BLaER1 (cell line): Measurements from ENCODE around the gene HPCAL4.

Source experiments
- H3K27ac ChIP-seq: shearing (Covaris generic); formaldehyde crosslinking; 2 replicates; pipeline ENCODE4 v1.8.1; 2022
- H3K27me3 ChIP-seq: shearing (Covaris generic); formaldehyde crosslinking; 2 replicates; pipeline ENCODE4 v1.8.1; 2022
- H3K36me3 ChIP-seq: shearing (Covaris generic); formaldehyde crosslinking; 2 replicates; pipeline ENCODE4 v1.8.1; 2022
- H3K4me1 ChIP-seq: shearing (Covaris generic); formaldehyde crosslinking; 2 replicates; pipeline ENCODE4 v1.8.1; 2022
- H3K4me2 ChIP-seq: shearing (Covaris generic); formaldehyde crosslinking; 2 replicates; pipeline ENCODE4 v1.8.1; 2022
- H3K4me3 ChIP-seq: shearing (Covaris generic); formaldehyde crosslinking; 2 replicates; pipeline ENCODE4 v1.8.1; 2022
- H3K9ac ChIP-seq: shearing (Covaris generic); formaldehyde crosslinking; 2 replicates; pipeline ENCODE4 v1.8.1; 2022
- H3K9me3 ChIP-seq: shearing (Covaris generic); formaldehyde crosslinking; 2 replicates; pipeline ENCODE4 v1.8.1; 2022
- H4K20me1 ChIP-seq: shearing (Covaris generic); formaldehyde crosslinking; 2 replicates; pipeline ENCODE4 v1.8.1; 2022
- Cebpa-rat ChIP-seq: shearing (Covaris generic); IDR thresholded peaks from 2 replicates; pipeline ENCODE4 v1.8.1; 2022

Gene HPCAL4

DNA sequence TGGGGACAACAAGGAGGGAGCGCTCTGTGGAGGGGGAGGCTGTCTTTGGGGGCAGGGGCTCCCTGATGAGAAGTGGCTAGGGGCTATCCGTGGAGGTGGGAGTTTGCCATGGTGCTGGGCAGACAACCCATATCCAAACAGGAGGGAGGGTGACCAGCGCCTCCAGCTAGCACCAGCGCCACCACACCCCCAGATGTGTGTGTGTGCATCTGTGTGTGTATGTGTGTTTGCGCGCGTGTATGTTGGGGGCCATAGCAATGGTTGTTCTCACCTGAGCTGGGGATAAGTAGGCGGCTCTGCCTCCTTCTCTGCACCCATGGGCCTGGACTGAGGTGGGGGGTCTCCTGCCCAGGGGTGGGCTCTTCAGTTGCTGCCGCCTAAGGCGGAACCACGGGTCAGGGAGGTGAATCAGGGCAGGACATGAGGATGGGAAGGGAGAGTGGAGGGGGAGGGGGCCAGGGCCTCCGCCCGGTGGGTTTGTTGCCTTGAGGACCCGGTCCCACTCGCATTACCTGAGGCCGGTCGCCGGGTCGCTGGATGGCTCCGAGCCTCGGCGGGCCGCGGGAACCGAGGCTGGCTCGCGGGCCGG is 345 bp downstream of the HPCAL4 start:
- Histone ChIP-seq H3K27ac (no peak overlapping the region), H3K27me3 (peaks cover 24% of the 10 kb centered on the region; the same call in 1 of the 2 replicates), H4K20me1 (0 out of 2 replicates have a peak, but pooled peaks cover 6% of the 10 kb centered on the region), H3K9me3 (no peaks in the 10 kb centered on the region), H3K4me1 (peaks cover 20% of the 10 kb centered on the region), H3K4me2 (peak overlapping the region; percentile 96), H3K9ac (no peak overlapping the region), H3K4me3 (peak overlapping the region; percentile 63), H3K36me3 (no peaks in the 10 kb centered on the region)
- no peak for TF ChIP-seq Cebpa-rat

DNA sequence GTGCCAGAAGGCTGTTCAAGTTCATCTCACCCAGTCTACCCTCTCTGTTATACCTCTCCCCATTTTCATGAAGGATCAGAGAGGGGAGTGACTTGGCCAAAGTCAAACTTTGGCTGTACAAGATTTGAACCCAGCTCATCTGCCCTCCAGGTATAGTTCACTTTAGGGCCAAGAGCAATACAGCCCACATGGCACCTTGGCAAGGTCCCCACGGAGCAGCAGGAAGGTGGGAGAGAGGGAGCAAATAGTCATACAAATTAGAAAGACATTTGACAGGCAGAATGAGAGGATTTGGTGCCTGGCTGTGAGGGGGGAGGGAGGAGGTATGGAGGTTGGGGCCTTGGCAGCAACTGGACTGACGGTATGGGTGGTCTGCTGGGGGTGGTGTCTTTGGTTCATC is 1.0 kb downstream of the HPCAL4 start:
- H3K4me1 ChIP-seq: peaks cover 20% of the 10 kb centered on the region
- no peak overlapping the region for H3K4me2 ChIP-seq
- no peak for TF ChIP-seq Cebpa-rat
- no peak overlapping the region for H3K4me3 ChIP-seq
- H3K36me3 ChIP-seq: no peaks in the 10 kb centered on the region
- peaks cover 24% of the 10 kb centered on the region; the same call in 1 of the 2 replicates for H3K27me3 ChIP-seq
- no peak overlapping the region for H3K27ac ChIP-seq
- H3K9ac ChIP-seq: no peak overlapping the region
- H3K9me3 ChIP-seq: no peaks in the 10 kb centered on the region
- H4K20me1 ChIP-seq: 0 out of 2 replicates have a peak, but pooled peaks cover 6% of the 10 kb centered on the region

DNA sequence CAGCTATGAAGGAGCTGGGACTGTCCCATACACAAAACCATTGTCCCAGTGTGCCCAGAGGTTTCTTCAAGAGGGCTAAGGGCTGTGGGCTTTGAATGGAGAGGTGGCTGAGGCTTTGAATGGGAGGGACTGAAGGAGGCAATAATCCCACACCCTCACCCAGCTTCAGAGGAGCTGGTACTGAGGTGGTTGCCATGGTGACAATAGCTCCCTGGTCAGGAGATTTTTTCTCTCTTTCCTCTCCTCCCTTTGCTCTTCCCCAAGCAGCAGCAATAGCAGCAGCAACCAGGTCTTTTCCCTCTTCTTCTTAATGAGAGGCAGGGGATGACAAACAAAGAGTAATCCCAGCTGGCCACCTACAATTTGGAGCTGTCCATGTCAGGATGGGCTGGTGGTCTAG is 1.6 kb downstream of the HPCAL4 start:
- no peaks in the 10 kb centered on the region for H3K9me3 ChIP-seq
- 0 out of 2 replicates have a peak, but pooled peaks cover 6% of the 10 kb centered on the region for H4K20me1 ChIP-seq
- no peaks in the 10 kb centered on the region for H3K36me3 ChIP-seq
- peaks cover 24% of the 10 kb centered on the region; the same call in 1 of the 2 replicates for H3K27me3 ChIP-seq
- no peak for TF ChIP-seq Cebpa-rat
- H3K4me2 ChIP-seq: peak overlapping the region; percentile 45
- H3K4me1 ChIP-seq: peaks cover 20% of the 10 kb centered on the region
- no peak overlapping the region for H3K9ac ChIP-seq
- H3K4me3 ChIP-seq: no peak overlapping the region
- H3K27ac ChIP-seq: no peak overlapping the region

DNA sequence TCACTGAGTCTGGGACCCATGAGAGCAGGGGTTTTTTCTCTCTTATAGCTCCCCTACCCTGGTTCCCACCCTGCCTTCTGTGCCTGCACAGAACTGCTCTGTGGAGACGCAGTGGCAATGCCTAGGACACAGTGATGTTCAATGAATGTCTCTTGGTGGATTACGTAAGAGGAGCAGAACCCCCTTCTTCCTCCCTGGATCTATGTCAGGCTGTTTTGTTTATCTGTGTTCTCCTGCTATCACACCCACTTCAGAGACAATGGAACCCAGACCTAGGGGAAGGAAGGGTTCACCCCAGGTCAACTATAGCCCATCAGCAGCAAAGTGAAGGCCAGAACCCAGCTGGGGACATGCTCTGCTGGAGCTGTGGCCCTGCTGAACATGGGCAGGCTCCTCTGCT is 2.0 kb downstream of the HPCAL4 start:
- H4K20me1 ChIP-seq: 0 out of 2 replicates have a peak, but pooled peaks cover 6% of the 10 kb centered on the region
- no peak overlapping the region for H3K4me3 ChIP-seq
- peak overlapping the region; percentile 45 for H3K4me2 ChIP-seq
- peaks cover 20% of the 10 kb centered on the region for H3K4me1 ChIP-seq
- TF ChIP-seq Cebpa-rat: no peak
- H3K9ac ChIP-seq: no peak overlapping the region
- no peaks in the 10 kb centered on the region for H3K9me3 ChIP-seq
- H3K27ac ChIP-seq: no peak overlapping the region
- H3K27me3 ChIP-seq: peaks cover 24% of the 10 kb centered on the region; the same call in 1 of the 2 replicates
- no peaks in the 10 kb centered on the region for H3K36me3 ChIP-seq

DNA sequence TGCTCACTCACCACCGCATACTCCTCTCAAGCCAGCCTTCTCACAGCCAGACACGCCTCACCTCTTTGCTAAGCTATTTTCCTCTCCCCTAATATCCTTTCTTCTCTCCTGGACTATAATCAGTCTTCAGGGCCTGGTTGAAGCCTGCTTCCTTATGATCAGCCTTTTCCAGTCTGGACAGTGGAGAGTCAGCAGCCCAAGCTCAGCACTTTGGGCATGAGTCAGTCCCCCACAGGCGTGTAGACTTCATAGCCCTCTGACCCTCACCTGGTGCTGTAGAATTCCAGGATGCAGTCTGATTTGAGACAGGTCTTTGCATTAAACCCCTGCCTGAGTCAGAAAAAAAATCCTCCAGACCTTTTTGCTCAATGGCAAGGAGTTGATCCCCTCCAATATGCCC is 2.5 kb downstream of the HPCAL4 start:
- Histone ChIP-seq H3K27me3 (peaks cover 24% of the 10 kb centered on the region; the same call in 1 of the 2 replicates), H3K9me3 (no peaks in the 10 kb centered on the region), H3K4me3 (no peak overlapping the region), H4K20me1 (0 out of 2 replicates have a peak, but pooled peaks cover 6% of the 10 kb centered on the region), H3K4me1 (peaks cover 20% of the 10 kb centered on the region), H3K9ac (no peak overlapping the region), H3K27ac (no peak overlapping the region), H3K4me2 (no peak overlapping the region), H3K36me3 (no peaks in the 10 kb centered on the region)
- TF ChIP-seq Cebpa-rat: no peak

DNA sequence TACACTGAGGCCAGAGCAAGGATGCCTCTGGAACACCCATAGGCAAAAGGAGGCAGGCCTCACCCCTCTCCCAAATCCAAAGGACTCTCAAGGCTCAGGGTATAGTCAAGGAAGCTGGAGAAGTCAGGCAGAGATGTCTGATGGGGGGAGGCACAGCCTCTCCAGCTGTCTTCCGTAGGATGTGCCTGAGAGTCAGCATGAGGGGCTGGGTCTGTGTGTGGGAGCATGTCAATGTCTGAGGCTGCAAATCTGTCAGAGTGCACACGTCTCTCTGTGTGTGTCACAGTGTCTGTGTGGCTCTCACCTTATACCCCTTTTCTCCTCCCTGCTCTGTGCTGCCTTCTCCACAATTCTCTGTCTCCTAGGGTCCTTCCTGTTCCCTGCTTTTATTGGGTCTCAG is 4.0 kb downstream of the HPCAL4 start:
- Histone ChIP-seq H3K27ac (no peak overlapping the region), H3K36me3 (no peaks in the 10 kb centered on the region), H3K4me1 (peaks cover 20% of the 10 kb centered on the region), H3K9me3 (no peaks in the 10 kb centered on the region), H3K4me2 (no peak overlapping the region), H3K4me3 (no peak overlapping the region), H4K20me1 (0 out of 2 replicates have a peak, but pooled peaks cover 6% of the 10 kb centered on the region), H3K9ac (no peak overlapping the region), H3K27me3 (peaks cover 19% of the 10 kb centered on the region; the same call in 1 of the 2 replicates)
- no peak for TF ChIP-seq Cebpa-rat

DNA sequence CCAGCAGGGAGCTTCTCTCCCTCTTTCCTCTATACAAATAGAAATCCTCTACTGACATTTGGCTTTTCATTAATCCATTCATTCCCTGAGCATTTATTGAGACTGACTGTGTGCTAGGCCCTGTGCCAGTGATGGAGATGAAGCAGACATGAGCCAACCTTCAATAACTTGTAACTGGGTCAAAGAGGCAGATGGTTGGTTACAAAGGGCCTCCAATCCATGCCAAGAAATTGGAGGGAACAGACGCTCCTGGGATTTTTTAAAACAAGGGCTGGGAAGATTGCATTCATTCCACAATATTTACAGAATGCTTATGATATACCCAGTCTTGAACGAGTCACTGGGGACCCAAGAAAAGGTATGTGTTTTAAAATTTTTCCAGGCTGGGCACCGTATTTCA is 6.2 kb downstream of the HPCAL4 start:
- no peak overlapping the region for H3K4me2 ChIP-seq
- H3K27me3 ChIP-seq: no peaks in the 10 kb centered on the region
- no peaks in the 10 kb centered on the region for H3K36me3 ChIP-seq
- H3K4me1 ChIP-seq: peaks cover 8% of the 10 kb centered on the region
- no peaks in the 10 kb centered on the region for H4K20me1 ChIP-seq
- no peak overlapping the region for H3K9ac ChIP-seq
- H3K27ac ChIP-seq: no peak overlapping the region
- H3K9me3 ChIP-seq: no peaks in the 10 kb centered on the region
- TF ChIP-seq Cebpa-rat: no peak
- no peak overlapping the region for H3K4me3 ChIP-seq

DNA sequence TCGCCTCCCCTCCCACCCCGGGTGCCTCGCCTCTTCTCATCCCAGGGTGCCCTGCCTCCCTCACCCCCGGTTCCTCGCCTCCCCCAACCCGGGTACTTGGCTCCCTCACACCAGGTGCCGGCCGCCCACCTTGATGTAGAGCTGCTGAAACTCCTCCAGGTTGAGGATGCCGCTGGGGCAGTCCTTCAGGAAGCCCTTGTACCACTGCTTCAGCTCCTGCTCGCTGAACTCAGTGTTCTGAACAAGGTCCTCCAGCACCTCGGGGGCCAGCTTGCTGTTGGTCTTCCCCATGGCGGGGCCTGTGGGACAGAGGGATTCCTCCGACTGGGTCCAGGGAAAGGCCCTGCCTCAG is 6.9 kb downstream of the HPCAL4 start:
- Histone ChIP-seq H3K36me3 (no peaks in the 10 kb centered on the region), H3K4me1 (peaks cover 3% of the 10 kb centered on the region), H3K4me3 (no peak overlapping the region), H3K9ac (no peak overlapping the region), H4K20me1 (no peaks in the 10 kb centered on the region), H3K27me3 (no peaks in the 10 kb centered on the region), H3K4me2 (no peak overlapping the region), H3K9me3 (no peaks in the 10 kb centered on the region), H3K27ac (no peak overlapping the region)
- no peak for TF ChIP-seq Cebpa-rat

DNA sequence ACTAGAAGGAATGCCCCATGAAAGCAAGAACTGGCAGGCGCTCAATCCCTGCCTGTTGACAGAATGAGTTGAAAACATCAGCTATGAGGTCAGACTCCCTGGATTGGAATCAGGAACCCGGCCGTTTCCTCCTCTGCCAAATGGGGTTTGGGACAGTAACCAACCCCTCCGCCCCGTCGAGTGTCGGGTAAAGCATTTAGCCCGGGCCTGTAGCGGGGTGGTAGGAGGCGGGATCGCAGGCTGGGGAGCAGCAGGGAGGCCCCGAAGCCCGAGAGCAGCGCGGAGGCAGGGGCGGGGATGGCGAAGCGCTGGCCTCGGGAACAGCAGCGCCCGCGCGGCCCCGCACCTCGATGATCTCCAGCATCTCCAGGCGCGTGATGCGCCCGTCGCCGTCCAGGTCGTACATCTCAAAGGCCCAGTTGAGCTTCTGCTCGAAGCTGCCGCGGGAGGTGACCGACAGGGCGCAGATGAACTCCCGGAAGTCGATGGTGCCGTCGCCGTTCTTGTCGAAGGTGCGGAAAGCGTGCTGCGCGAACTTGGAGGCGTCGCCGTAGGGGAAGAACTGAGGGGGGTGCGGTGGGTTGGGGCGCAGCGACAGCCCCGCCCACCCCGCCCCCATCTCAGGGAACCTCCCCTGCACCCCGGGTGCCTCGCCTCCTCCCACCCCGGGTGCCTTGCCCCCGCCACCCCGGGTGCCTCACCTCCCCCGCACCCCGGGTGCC is 7.5 kb downstream of the HPCAL4 start:
- Histone ChIP-seq H3K4me1 (no peaks in the 10 kb centered on the region), H3K36me3 (no peaks in the 10 kb centered on the region), H3K9me3 (no peaks in the 10 kb centered on the region), H3K27ac (no peak overlapping the region), H3K4me2 (no peak overlapping the region), H4K20me1 (no peaks in the 10 kb centered on the region), H3K27me3 (no peaks in the 10 kb centered on the region), H3K4me3 (no peak overlapping the region), H3K9ac (no peak overlapping the region)
- TF ChIP-seq Cebpa-rat: no peak

DNA sequence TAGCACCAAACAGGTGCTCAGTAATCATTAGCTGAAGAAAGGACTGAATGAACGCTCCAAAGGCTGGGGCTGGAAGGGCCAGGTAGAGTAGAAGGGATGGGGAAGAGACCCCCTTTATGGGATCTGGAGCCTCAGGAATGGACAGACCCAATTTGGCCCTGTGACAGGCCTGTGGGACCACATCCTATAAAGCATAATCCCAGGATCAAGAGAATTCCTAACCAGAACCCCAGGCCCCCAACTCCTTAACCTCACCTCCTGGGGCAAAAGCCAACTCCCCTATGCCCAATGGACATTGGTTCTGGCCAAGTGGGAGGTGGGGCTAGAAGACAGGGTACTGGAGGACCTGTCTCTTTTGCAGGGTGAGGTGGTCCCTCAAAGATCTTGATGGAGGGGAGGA is 9.2 kb downstream of the HPCAL4 start:
- no peaks in the 10 kb centered on the region for H3K27me3 ChIP-seq
- H3K4me2 ChIP-seq: no peak overlapping the region
- no peak for TF ChIP-seq Cebpa-rat
- H3K27ac ChIP-seq: no peak overlapping the region
- H3K4me1 ChIP-seq: no peaks in the 10 kb centered on the region
- no peak overlapping the region for H3K9ac ChIP-seq
- H3K4me3 ChIP-seq: no peak overlapping the region
- H4K20me1 ChIP-seq: no peaks in the 10 kb centered on the region
- H3K36me3 ChIP-seq: no peaks in the 10 kb centered on the region
- H3K9me3 ChIP-seq: no peaks in the 10 kb centered on the region
